ENCODE data around the gene PHACTR1. TPM values are rescaled to one million over a fixed set of nuclear protein-coding genes. Genes with fewer than 3 reads are reported as not detected.

Gene PHACTR1
- total and polyA plus RNA-seq, 9 of the 15 experiments (the other 6 are each of a cell fraction or from before 2014, with no cell fraction given), result 11.5 to 32.6 (median 22.0) TPM

- H3K79me2 ChIP-seq (ENCODE audit: control insufficient read depth, insufficient read depth, low read length), result no peaks in the 10 kb centered on the region
- POLR2A ChIA-PET, result interaction anchor here (0.7 kb wide), 1 partner anchor 1487 kb away, joined by 4 read pairs; no protein-coding TSS in a partner anchor
- TF ChIP-seq GABPA (tag; conservative IDR thresholded peaks at IDR 0.05; ENCODE audit: low read depth) (no peak), PTRF (tag; IDR thresholded peaks at IDR 0.05) (no peak), EWSR1 (IDR thresholded peaks at IDR 0.05; ENCODE audit: borderline replicate concordance, low read depth, partially characterized antibody) (no peak), PKNOX1 (IDR thresholded peaks at IDR 0.05) (peak; percentile 48), ZNF232 (CRISPR knock-in tag; IDR thresholded peaks at IDR 0.05) (no peak), PRMT5 (CRISPR knock-in tag; IDR thresholded peaks at IDR 0.05) (no peak), NBN (IDR thresholded peaks at IDR 0.05; ENCODE audit: low read depth) (no peak)
- TF ChIP-seq, protein P1, sequence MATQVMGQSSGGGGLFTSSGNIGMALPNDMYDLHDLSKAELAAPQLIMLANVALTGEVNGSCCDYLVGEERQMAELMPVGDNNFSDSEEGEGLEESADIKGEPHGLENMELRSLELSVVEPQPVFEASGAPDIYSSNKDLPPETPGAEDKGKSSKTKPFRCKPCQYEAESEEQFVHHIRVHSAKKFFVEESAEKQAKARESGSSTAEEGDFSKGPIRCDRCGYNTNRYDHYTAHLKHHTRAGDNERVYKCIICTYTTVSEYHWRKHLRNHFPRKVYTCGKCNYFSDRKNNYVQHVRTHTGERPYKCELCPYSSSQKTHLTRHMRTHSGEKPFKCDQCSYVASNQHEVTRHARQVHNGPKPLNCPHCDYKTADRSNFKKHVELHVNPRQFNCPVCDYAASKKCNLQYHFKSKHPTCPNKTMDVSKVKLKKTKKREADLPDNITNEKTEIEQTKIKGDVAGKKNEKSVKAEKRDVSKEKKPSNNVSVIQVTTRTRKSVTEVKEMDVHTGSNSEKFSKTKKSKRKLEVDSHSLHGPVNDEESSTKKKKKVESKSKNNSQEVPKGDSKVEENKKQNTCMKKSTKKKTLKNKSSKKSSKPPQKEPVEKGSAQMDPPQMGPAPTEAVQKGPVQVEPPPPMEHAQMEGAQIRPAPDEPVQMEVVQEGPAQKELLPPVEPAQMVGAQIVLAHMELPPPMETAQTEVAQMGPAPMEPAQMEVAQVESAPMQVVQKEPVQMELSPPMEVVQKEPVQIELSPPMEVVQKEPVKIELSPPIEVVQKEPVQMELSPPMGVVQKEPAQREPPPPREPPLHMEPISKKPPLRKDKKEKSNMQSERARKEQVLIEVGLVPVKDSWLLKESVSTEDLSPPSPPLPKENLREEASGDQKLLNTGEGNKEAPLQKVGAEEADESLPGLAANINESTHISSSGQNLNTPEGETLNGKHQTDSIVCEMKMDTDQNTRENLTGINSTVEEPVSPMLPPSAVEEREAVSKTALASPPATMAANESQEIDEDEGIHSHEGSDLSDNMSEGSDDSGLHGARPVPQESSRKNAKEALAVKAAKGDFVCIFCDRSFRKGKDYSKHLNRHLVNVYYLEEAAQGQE (IDR thresholded peaks at IDR 0.05; ENCODE audit: borderline replicate concordance), result peak; percentile 19; the same call in 1 of the 2 replicates
- TF ChIP-seq, protein P1 (CRISPR knock-in tag; IDR thresholded peaks at IDR 0.05; ENCODE audit: low read depth), result no peak
- H3K9ac ChIP-seq (ENCODE audit: insufficient read depth in 1 of 2, low read depth in 2 of 2, low read length in 2 of 2), result no peak overlapping the region
- no peaks in the 10 kb centered on the region for H3K9me3 ChIP-seq (replicated peaks; ENCODE audit: control insufficient read depth, insufficient read depth, low read depth, low read length)
- H3K27ac ChIP-seq (ENCODE audit: extremely low read depth, low read depth, low read length), result no peak overlapping the region
- H3K4me2 ChIP-seq (ENCODE audit: insufficient read depth, low read length), result no peak overlapping the region
- no peak for FAIRE-seq
- WGBS (ENCODE audit: insufficient coverage, low coverage, missing lambda C conversion rate), result 1% methylated on average over 4 of the region's 4 CpGs
- H3K27me3 ChIP-seq (ENCODE audit: control insufficient read depth in 2 of 2, insufficient read depth in 2 of 2, low read length in 2 of 2), result peaks cover 33 to 49% of the 10 kb centered on the region in 2 experiments
- BruUV-seq (replicated peaks), result no TSS peak
- no peaks in the 10 kb centered on the region for H4K20me1 ChIP-seq (replicated peaks; ENCODE audit: control insufficient read depth, insufficient read depth, low read length)
- CTCF ChIA-PET (ENCODE audit: low intra/inter-chr PET ratio), result interaction anchor here (0.6 kb wide), 1 partner anchor 519 kb away, joined by 4 read pairs; no protein-coding TSS in a partner anchor
- no peaks in the 10 kb centered on the region for H3K9me1 ChIP-seq (ENCODE audit: control insufficient read depth, insufficient read depth, low read length)
- DNase-seq (ENCODE audit: extremely low read depth in 1 of 4, low spot score in 3 of 4), result no peak
- ATAC-seq, result no peak
- in situ Hi-C loops (cut with MboI) (no loop called here), intact Hi-C loops (cut with micrococcal nuclease) (no loop called here)
- H3K4me1 ChIP-seq (replicated peaks in 1 of 2; ENCODE audit: control insufficient read depth in 2 of 2, insufficient read depth in 2 of 2, low read length in 2 of 2), result no peaks in the 10 kb centered on the region
- H2AFZ ChIP-seq (ENCODE audit: low read depth, low read length), result no peak overlapping the region
- H3K4me3 ChIP-seq, result no peak overlapping the region
- no peaks in the 10 kb centered on the region for H3K36me3 ChIP-seq (ENCODE audit: control insufficient read depth, insufficient read depth, low read length)
These were observed 440.7 kb downstream of the PHACTR1 start for GRCh38 chr6:13157293-13157692.
